GM10266 (cell line): Measurements from ENCODE around the gene TEDDM1.

Experiments used
- DNase-seq: peaks from one replicate; pipeline ENCODE4 v3.0.0; 2012; ENCODE audit errors: extremely low spot score
- TF ChIP-seq, protein P1 (sequence below): IDR thresholded peaks from 2 replicates; pipeline ENCODE4 v1.5.1; 2012; ENCODE audit warnings: mild to moderate bottlenecking, low read depth; ENCODE audit not compliant: control insufficient read depth, insufficient read depth; ENCODE audit errors: missing control alignments

TEDDM1 gene

DNA sequence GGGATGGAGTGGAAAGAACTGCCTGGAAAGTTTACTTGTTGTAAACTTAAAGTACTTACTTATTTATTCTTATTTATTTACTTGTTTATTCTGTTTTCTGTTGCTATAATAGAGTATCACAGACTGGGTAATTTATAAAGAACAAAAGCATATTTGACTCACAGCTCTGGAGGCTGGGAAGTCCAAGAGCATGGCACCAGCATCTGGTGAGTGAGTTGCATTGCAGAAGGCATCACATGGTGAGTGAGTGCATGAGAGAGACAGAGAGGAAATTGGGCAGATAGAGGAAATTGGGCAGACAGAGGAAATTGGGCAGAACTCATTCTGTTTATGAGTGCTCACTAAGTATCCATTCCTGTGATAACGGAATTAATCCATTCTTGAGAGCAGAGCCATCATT, 37.9 kb upstream of the TEDDM1 start:
- DNase-seq: no peak
- TF ChIP-seq, protein P1, sequence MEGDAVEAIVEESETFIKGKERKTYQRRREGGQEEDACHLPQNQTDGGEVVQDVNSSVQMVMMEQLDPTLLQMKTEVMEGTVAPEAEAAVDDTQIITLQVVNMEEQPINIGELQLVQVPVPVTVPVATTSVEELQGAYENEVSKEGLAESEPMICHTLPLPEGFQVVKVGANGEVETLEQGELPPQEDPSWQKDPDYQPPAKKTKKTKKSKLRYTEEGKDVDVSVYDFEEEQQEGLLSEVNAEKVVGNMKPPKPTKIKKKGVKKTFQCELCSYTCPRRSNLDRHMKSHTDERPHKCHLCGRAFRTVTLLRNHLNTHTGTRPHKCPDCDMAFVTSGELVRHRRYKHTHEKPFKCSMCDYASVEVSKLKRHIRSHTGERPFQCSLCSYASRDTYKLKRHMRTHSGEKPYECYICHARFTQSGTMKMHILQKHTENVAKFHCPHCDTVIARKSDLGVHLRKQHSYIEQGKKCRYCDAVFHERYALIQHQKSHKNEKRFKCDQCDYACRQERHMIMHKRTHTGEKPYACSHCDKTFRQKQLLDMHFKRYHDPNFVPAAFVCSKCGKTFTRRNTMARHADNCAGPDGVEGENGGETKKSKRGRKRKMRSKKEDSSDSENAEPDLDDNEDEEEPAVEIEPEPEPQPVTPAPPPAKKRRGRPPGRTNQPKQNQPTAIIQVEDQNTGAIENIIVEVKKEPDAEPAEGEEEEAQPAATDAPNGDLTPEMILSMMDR: no peak

DNA sequence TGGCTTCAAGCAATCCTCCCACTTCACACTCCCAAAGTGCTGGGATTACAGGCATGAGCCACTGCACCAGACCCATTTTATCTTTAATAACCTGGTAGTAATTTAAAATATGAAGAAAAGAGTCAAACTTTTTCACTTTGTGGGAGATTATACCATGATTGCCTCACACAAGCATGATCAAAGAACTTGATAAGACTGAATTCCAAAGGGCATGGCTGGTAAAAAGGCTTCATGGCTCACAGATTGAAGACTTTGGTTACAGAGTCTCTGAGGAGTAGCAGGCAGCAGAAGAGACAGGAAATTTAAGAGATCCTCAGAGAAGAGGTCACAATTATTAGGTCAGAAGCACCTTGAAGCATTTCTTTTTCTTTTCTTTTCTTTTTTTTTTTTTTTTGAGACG, 33.1 kb upstream of the TEDDM1 start:
- DNase-seq: no peak
- TF ChIP-seq, protein P1: no peak

DNA sequence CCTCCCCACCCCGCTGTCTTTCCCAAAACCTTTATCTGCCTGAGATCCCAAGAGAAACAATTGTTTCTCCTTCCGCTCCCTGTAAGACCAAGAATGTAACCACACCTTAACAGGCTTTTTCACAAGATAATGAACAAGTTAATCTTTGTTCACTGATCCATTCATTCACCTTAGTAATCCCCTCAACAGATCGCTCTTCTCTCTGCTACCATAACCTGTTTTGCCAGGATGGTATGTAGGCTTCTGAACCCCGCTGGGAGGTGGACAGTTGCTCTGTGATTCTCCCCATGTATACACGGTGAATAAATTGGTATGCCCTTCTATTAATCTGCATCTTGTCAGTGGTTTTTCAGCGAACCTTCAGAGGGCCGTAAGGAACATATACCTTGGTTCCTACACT, 30.8 kb upstream of the TEDDM1 start:
- no peak for DNase-seq
- TF ChIP-seq, protein P1: no peak

DNA sequence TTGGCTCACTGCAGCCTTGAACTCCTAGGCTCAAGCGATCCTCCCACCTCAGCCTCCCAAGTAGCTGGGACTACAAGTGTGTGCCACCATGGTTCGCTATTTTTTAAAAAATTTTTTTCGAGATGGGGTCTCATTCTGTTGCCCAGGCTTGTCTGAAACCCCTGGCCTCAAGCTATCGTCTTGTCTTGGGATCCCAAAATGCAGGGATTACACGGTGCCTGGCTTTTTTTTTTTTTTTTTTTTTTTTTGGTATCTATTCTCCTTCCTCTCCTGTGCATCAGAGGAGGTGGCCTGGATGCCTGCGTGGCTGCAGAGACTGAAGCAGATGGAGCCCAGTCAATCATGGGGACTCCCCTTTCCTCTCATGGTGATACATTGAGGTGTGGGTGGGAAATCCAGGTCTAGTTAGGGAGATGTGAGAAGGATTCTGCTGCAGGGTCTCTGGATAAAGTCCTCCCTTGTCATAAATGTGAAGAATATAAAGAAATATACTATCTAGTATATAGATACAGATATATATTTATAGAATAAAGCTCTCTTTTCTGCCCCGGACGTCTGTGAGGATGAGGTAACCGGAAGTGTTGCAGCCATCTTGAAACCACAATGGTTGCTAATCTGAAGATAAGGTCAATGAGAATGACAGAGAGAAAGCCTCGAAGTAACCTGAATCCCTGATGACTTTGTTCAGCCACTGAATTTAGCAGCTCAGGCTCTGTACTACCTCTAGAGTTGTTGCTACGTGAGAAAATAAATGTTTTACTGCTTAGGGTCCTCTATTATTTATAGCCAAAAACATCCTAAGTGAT, 30.0 kb upstream of the TEDDM1 start:
- DNase-seq: peak; percentile 53
- TF ChIP-seq, protein P1: no peak

DNA sequence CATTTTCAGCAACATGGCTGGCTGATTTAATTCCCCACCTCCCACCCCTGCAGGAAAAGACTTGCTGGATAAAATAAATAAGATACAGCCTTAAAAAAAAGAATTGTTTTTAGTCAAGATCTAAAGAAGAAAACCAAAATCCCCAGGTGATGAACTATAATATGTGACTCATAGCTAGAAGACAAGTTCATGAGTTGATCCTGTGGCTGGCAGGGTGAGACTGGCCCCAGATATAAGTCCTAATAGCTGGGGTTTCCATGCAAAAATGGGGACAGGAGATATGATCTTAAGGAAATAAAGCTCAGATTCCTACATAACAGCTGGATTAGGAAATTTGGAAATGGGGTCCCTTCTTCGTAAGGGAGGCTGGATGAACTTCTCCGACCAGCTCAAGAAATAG, 27.6 kb upstream of the TEDDM1 start:
- TF ChIP-seq, protein P1: no peak
- no peak for DNase-seq

DNA sequence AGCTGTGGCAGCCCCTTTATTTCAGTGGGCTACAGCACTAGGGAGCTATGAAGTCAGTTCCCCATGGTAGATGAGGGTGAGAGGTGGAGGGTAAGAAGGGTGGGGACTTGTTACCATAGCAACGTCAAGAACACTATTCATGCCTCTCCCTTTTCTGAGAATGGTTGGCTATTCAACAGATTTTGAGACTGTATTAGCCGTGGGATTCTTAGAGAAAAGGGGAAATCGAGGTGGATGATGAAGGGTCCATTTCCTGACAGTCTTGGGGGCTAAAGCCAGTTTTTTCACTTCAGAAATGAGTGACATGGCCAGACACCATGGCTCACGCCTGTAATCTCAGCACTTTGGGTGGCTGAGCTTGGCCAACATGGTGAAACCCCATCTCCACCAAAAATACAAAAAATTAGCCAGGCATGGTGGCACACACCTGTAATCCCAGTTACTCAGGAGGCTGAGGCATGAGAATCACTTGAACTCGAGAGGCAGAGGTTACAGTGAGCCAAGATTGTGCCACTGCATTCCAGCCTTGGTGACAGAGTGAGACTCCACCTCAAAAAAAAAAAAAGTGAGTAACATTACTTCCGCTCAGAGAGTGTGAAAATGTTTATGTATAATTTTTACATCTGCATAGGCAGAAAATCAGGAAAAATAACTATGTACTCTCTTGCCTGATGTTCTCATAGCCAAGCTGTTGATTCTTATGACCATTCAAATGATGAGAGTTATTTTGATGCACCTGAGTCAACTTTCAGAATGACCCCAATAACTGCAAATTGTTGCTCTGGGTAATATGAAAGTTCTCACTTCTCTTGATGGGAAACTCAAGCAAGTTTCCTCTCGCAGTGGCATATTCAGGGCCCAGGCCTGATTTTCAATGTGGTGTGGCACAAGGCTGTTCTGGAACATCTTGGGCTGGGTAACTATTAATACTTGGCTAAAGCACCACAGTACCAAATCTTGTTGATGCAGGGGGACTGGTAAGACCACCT, 26.3 kb upstream of the TEDDM1 start:
- DNase-seq: peak; percentile 65
- TF ChIP-seq, protein P1: no peak
